Neural cell (in vitro differentiated cells): ENCODE measurements around the gene NPC1. TPM values are rescaled to one million over a fixed set of nuclear protein-coding genes. Genes with fewer than 3 reads are reported as not detected.

Experiments used
- H2AFZ ChIP-seq: fragments of 200-600, 300-800 bp; sonication (generic), shearing (Covaris generic); 2 replicates; pipeline ENCODE4 v1.6.0; 2014; ENCODE audit warnings: low read depth, mild to moderate bottlenecking, antibody characterized with exemption, low read length, moderate library complexity
- H3F3A ChIP-seq: fragments of 200-600 bp; shearing (Covaris generic); 2 replicates; pipeline ENCODE4 v1.6.1; 2016; ENCODE audit warnings: mild to moderate bottlenecking, moderate library complexity, mixed read lengths, antibody characterized with exemption, low read length; ENCODE audit not compliant: insufficient read depth, poor library complexity, severe bottlenecking
- H3K27ac ChIP-seq: fragments of 200-600, 300-800 bp; sonication (generic), shearing (Covaris generic); 2 replicates; pipeline ENCODE4 v1.5.1; 2014; ENCODE audit warnings: mild to moderate bottlenecking, low read length, moderate library complexity
- H3K27me3 ChIP-seq: fragments of 300-800, 200-600 bp; sonication (generic), shearing (Covaris generic); 2 replicates; pipeline ENCODE4 v1.6.0; 2014; ENCODE audit warnings: mild to moderate bottlenecking, low read depth, low read length, moderate library complexity; ENCODE audit not compliant: insufficient read depth
- H3K36me3 ChIP-seq: fragments of 300-800, 200-600 bp; sonication (generic), shearing (Covaris generic); 2 replicates; pipeline ENCODE4 v1.5.1; 2014; ENCODE audit warnings: mild to moderate bottlenecking, antibody characterized with exemption, low read length, moderate library complexity; ENCODE audit not compliant: insufficient read depth
- H3K4me2 ChIP-seq: fragments of 300-800, 200-600 bp; sonication (generic), shearing (Covaris generic); 2 replicates; pipeline ENCODE4 v1.6.0; 2014; ENCODE audit warnings: mild to moderate bottlenecking, low read length
- H3K4me3 ChIP-seq: fragments of 300-800, 200-600 bp; sonication (generic), shearing (Covaris generic); 2 replicates; pipeline ENCODE4 v1.5.1; 2014; ENCODE audit warnings: mild to moderate bottlenecking, low read length, moderate library complexity
- H3K79me2 ChIP-seq: fragments of 200-600 bp; shearing (Covaris generic); replicated peaks from 2 replicates; pipeline ENCODE4 v1.6.0; 2014; ENCODE audit warnings: mild to moderate bottlenecking, low read length, moderate library complexity; ENCODE audit not compliant: insufficient read depth
- H3K9ac ChIP-seq: fragments of 300-800, 200-600 bp; sonication (generic), shearing (Covaris generic); 2 replicates; pipeline ENCODE4 v1.6.1; 2016; ENCODE audit warnings: mild to moderate bottlenecking, low read length, mixed read lengths
- H3K9me2 ChIP-seq: fragments of 200-600 bp; shearing (Covaris generic); 2 replicates; pipeline ENCODE4 v1.6.1; 2016; ENCODE audit warnings: mild to moderate bottlenecking, low read length, mixed read lengths; ENCODE audit not compliant: insufficient read depth
- H3K9me3 ChIP-seq: fragments of 200-600, 300-800 bp; sonication (generic), shearing (Covaris generic); 2 replicates; pipeline ENCODE4 v1.6.1; 2016; ENCODE audit warnings: mild to moderate bottlenecking, mixed run types, low read length, moderate library complexity, mixed read lengths
- H4K20me1 ChIP-seq: fragments of 200-600 bp; shearing (Covaris generic); 2 replicates; pipeline ENCODE4 v1.6.1; 2016; ENCODE audit warnings: mild to moderate bottlenecking, mixed run types; ENCODE audit not compliant: insufficient read depth
- EP300 ChIP-seq: fragments of 450-650 bp; conservative IDR thresholded peaks from 2 replicates; pipeline ENCODE4 v1.6.1; 2014; ENCODE audit warnings: antibody characterized with exemption, mild to moderate bottlenecking, moderate library complexity; ENCODE audit not compliant: poor library complexity, severe bottlenecking
- EZH2 ChIP-seq: fragments of 200-600, 300-800 bp; shearing (Covaris generic), sonication (generic); IDR thresholded peaks from 2 replicates; pipeline ENCODE4 v1.6.1; 2014; ENCODE audit warnings: antibody characterized with exemption, low read length, borderline replicate concordance, mild to moderate bottlenecking; ENCODE audit not compliant: insufficient read depth, poor library complexity, severe bottlenecking
- MXI1 ChIP-seq: fragments of 450-650 bp; conservative IDR thresholded peaks from 2 replicates; pipeline ENCODE4 v1.6.1; 2014; ENCODE audit warnings: antibody characterized with exemption, mild to moderate bottlenecking; ENCODE audit not compliant: poor library complexity, severe bottlenecking
- POLR2AphosphoS5 ChIP-seq: IDR thresholded peaks from 2 replicates; pipeline ENCODE4 v1.6.1; 2012
- RAD21 ChIP-seq: fragments of 450-650 bp; conservative IDR thresholded peaks from 2 replicates; pipeline ENCODE4 v1.6.1; 2014; ENCODE audit warnings: antibody characterized with exemption, mild to moderate bottlenecking, moderate library complexity
- SMC3 ChIP-seq: fragments of 450-650 bp; conservative IDR thresholded peaks from 2 replicates; pipeline ENCODE4 v1.6.1; 2014; ENCODE audit warnings: antibody characterized with exemption, mild to moderate bottlenecking, moderate library complexity; ENCODE audit not compliant: poor library complexity
- TAF1 ChIP-seq: IDR thresholded peaks from 2 replicates; pipeline ENCODE4 v1.6.1; 2012; ENCODE audit warnings: low read depth
- polyA plus RNA-seq: library from polyadenylated mRNA; depleted of rRNA; stranded (reverse); fragments of >200 nt; gene quantifications from 2 replicates; pipeline ENCODE4 v1.2.3, GENCODE V29; 2014
- TF ChIP-seq, protein P1 (sequence below): IDR thresholded peaks from 2 replicates; pipeline ENCODE4 v1.6.1; 2012; ENCODE audit warnings: borderline replicate concordance
- TF ChIP-seq, protein P2 (sequence below): fragments of 450-650 bp; IDR thresholded peaks from 2 replicates; pipeline ENCODE4 v1.5.1; 2014; ENCODE audit warnings: antibody characterized with exemption, mild to moderate bottlenecking, moderate library complexity; ENCODE audit not compliant: poor library complexity, severe bottlenecking

Gene NPC1
- polyA plus RNA-seq, 1 donor from 2014 or later: 20.9 TPM

DNA sequence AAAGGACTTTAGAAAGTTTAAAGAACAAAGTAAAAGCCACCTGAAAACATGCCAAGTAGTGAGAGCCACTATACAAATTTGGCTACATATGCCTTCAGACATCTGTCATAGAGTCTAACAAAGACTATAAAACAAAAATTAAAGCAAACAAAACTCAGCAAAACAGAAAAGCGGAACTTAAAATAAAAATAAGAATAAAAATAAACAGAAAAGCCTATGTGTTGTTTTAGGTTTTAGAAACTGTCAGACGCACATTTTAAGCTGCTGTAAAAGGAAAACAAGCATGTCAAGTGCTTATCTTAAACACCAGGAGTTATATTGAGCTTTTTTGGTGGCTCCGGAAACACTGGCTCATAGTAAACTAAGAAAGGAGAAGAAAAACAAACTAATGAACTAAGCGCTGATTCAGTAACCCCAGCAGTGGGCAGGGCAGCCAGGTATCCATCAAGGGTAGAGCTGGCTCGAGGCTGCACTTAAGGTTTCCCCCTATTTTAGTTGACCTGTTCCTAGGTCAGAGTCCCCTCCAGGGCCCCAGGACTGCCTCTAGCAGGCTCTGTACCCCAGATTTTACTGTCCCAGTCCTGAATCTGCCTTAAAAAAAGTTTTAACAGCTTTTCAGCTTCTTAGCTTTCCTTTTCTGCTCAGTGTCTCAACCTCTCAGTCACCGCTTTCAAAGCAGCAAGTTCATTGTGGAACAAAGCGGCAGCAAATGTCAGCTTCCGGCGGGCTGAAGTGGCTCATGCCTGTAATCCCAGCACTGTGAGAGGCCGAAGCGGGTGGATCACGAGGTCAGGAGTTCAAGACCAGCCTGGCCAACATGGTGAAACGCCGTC is 98.4 kb downstream of the NPC1 start:
- no peak overlapping the region for H3K9ac ChIP-seq
- no peak overlapping the region for H3K4me2 ChIP-seq
- TF ChIP-seq POLR2AphosphoS5 (no peak), EZH2 (no peak), EP300 (no peak), SMC3 (no peak), MXI1 (no peak), TAF1 (no peak), RAD21 (no peak)
- TF ChIP-seq, protein P1, sequence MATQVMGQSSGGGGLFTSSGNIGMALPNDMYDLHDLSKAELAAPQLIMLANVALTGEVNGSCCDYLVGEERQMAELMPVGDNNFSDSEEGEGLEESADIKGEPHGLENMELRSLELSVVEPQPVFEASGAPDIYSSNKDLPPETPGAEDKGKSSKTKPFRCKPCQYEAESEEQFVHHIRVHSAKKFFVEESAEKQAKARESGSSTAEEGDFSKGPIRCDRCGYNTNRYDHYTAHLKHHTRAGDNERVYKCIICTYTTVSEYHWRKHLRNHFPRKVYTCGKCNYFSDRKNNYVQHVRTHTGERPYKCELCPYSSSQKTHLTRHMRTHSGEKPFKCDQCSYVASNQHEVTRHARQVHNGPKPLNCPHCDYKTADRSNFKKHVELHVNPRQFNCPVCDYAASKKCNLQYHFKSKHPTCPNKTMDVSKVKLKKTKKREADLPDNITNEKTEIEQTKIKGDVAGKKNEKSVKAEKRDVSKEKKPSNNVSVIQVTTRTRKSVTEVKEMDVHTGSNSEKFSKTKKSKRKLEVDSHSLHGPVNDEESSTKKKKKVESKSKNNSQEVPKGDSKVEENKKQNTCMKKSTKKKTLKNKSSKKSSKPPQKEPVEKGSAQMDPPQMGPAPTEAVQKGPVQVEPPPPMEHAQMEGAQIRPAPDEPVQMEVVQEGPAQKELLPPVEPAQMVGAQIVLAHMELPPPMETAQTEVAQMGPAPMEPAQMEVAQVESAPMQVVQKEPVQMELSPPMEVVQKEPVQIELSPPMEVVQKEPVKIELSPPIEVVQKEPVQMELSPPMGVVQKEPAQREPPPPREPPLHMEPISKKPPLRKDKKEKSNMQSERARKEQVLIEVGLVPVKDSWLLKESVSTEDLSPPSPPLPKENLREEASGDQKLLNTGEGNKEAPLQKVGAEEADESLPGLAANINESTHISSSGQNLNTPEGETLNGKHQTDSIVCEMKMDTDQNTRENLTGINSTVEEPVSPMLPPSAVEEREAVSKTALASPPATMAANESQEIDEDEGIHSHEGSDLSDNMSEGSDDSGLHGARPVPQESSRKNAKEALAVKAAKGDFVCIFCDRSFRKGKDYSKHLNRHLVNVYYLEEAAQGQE: no peak
- TF ChIP-seq, protein P2, sequence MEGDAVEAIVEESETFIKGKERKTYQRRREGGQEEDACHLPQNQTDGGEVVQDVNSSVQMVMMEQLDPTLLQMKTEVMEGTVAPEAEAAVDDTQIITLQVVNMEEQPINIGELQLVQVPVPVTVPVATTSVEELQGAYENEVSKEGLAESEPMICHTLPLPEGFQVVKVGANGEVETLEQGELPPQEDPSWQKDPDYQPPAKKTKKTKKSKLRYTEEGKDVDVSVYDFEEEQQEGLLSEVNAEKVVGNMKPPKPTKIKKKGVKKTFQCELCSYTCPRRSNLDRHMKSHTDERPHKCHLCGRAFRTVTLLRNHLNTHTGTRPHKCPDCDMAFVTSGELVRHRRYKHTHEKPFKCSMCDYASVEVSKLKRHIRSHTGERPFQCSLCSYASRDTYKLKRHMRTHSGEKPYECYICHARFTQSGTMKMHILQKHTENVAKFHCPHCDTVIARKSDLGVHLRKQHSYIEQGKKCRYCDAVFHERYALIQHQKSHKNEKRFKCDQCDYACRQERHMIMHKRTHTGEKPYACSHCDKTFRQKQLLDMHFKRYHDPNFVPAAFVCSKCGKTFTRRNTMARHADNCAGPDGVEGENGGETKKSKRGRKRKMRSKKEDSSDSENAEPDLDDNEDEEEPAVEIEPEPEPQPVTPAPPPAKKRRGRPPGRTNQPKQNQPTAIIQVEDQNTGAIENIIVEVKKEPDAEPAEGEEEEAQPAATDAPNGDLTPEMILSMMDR: no peak
- H3K9me2 ChIP-seq: no peaks in the 10 kb centered on the region
- H4K20me1 ChIP-seq: no peaks in the 10 kb centered on the region
- H3K27ac ChIP-seq: no peak overlapping the region
- H3K4me3 ChIP-seq: no peak overlapping the region
- H3K79me2 ChIP-seq: no peaks in the 10 kb centered on the region
- no peaks in the 10 kb centered on the region for H3K27me3 ChIP-seq
- H3K36me3 ChIP-seq: no peaks in the 10 kb centered on the region
- no peak overlapping the region for H2AFZ ChIP-seq
- H3F3A ChIP-seq: no peaks in the 10 kb centered on the region
- no peaks in the 10 kb centered on the region for H3K9me3 ChIP-seq

DNA sequence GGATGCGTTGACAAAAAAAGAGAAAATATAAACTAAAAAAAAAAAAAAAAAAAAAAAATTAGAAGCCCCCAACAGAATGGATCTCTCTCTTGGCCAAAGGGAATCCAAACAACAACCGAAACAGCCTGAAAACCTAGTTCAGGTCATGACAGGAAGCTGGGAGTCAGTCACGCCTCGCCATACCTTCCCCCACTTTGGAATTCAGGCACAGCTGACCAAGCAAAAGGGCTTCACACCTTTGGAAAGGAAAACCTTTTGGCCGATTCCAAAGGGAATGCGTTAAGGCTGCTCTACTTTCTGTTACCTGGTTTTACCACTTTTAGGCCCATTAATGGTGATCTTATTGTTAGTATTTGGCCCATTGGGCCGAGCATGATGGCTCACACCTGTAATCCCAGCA is 100.9 kb downstream of the NPC1 start:
- Histone ChIP-seq H2AFZ (no peak overlapping the region), H3K4me3 (no peak overlapping the region), H3K9me3 (no peaks in the 10 kb centered on the region), H3K9ac (no peak overlapping the region), H3K36me3 (no peaks in the 10 kb centered on the region), H3K4me2 (no peak overlapping the region), H3F3A (no peaks in the 10 kb centered on the region), H3K27ac (no peak overlapping the region), H4K20me1 (no peaks in the 10 kb centered on the region), H3K9me2 (no peaks in the 10 kb centered on the region), H3K27me3 (no peaks in the 10 kb centered on the region), H3K79me2 (no peaks in the 10 kb centered on the region)
- TF ChIP-seq SMC3 (no peak), MXI1 (no peak), EZH2 (no peak)
- TF ChIP-seq, protein P2: no peak
- TF ChIP-seq, protein P1: no peak
